GM19328 (cell line): Measurements from ENCODE around the gene MSL2.
"Not testable (repeated sequence)": the region's sequence is repeated elsewhere in the genome, so short reads cannot be mapped to it uniquely, and the experiment has no call there.

Experiments
- ATAC-seq: cut with Tn5 transposase; IDR thresholded peaks from one replicate; pipeline ENCODE4 v1.9.1; 2021; ENCODE audit warnings: mild to moderate bottlenecking, moderate library complexity; ENCODE audit not compliant: unreplicated experiment

The MSL2 gene, protein sequence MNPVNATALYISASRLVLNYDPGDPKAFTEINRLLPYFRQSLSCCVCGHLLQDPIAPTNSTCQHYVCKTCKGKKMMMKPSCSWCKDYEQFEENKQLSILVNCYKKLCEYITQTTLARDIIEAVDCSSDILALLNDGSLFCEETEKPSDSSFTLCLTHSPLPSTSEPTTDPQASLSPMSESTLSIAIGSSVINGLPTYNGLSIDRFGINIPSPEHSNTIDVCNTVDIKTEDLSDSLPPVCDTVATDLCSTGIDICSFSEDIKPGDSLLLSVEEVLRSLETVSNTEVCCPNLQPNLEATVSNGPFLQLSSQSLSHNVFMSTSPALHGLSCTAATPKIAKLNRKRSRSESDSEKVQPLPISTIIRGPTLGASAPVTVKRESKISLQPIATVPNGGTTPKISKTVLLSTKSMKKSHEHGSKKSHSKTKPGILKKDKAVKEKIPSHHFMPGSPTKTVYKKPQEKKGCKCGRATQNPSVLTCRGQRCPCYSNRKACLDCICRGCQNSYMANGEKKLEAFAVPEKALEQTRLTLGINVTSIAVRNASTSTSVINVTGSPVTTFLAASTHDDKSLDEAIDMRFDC

GRCh38 chr3:136196064-136196400, at the start of gene MSL2:
MSL2 (minus strand) TSS chr3:136196335; CDS start chr3:136195113, 1,222 bp downstream.
- no peak for ATAC-seq

DNA sequence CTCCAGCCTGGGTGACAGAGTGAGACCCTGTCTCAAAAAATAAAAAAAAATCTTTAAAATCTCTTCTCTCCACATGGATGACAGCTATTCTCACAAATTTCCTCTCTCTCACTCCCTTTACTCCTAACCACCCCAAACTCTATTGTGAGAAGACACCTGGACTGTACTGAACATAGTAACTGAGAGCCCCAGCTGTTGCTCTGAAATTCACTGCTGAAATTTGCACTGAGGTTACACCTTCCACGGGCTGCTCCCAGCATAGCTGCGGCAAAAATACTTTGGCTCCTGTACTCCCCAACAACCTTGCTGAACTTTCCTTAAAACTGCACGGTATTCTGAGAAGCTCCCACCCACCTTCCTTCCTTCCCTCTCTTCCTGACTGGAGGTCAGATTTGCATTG, 49.6 kb upstream of the MSL2 start:
- ATAC-seq: no peak

DNA sequence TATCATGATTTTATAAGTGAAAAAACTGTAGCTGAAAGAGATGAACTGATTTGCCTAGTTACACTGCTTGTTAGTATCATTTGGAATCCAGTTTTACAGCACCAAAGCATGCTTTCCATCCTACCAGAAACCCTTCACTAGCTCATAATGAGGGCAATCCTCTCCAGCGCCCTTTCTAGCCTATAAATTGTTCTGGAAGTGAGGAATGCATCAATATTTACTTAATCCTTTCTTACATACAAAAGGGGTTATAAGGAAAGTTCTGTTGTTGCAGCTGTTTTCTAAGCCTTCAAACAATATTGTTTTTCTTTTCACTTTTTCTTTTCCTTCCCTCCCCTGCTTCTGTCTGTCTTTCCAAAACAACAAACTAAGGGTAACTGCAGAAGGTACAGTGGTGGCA, 43.0 kb upstream of the MSL2 start:
- ATAC-seq: no peak

DNA sequence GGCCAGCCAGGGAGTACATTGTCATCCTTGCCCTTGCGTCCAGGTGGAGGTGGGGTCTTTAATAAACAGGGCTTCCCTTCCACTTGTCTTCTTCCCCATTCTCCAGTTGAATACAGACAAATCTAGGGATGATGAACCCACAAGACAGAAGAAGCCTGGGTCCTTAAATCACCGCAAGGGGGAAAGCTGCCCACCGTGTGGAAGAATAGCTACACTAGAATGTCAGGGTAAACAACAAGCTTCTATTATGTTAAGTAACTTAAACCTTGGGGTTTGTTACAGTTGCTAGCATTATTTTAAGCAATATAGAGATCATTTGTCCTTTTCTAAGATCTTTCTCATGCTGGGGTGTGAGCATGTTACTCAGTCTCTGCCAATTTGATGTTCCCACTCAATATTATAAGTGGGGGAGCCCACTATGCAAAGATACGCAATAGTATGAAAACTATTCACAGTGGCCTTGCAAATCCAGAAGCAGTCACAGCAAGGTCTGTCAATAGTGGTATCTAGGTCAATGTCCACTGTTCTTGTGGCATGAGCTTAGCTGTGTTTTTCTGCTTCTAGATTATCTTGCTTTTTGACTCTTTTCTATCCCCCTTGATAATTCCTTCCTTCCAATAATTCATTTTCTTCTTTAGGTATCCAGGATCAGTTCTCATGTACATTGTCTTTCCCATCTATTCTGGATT, 42.0 kb upstream of the MSL2 start:
- no peak for ATAC-seq

GRCh38 chr3:136237103-136237502, 41.0 kb upstream of the MSL2 start:
- no peak for ATAC-seq

DNA sequence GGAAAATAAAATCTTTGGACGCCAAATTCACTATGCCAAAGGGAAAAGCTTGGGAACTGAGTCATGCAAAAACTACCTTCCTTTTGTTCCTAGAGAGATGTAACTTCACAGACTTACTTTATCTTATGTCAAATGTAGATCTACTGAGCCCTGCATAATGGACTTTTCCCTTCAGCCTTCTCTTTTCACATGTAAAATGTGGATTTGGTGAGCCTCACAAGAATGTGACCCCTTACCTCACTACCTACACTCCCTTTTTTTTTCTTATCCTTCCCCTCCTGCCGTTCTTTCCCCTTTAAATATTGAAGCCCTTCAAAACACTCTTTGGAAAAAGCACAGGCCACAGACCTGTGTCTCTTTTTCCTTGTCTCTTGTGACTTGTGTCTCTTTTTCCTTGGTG, 40.0 kb upstream of the MSL2 start:
- ATAC-seq: no peak

DNA sequence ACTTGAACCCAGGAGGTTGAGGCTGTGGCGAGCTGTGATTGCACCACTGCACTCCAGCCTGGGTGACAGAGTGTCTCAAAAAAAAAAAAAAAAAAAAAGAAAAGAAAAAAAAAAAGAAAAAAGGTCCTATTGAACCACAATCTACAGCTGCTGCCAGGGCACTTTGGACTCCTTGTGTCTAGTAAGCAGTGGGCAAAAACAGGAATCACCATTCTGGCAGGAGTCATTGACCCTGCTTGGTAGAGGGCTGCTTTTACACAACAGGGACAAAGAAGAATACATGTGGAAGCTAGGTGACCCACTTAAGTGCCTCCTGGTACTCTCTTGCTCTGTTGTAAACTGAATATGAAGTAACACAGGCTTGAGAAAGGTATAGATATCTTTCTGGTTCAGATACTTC, 39.4 kb upstream of the MSL2 start:
- ATAC-seq: no peak

DNA sequence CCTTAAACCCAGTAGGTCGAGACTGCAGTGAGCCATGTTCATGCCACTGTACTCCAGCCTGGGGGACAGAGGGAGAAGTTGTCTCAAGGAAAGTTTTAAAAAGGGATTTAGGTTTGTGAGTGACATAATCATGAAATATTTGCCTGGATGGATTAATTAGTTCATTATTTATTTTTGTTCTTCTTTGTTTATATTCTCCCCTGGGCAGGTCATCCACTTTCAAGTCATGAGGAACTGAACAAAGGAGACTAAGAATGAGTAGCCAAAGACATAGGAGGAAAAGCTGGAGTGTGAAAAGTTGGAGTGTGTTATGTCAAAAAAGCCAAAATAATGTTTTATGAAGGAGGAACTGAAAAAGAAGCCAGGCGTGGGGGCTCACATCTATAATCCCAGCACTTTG, 36.3 kb upstream of the MSL2 start:
- no peak for ATAC-seq

DNA sequence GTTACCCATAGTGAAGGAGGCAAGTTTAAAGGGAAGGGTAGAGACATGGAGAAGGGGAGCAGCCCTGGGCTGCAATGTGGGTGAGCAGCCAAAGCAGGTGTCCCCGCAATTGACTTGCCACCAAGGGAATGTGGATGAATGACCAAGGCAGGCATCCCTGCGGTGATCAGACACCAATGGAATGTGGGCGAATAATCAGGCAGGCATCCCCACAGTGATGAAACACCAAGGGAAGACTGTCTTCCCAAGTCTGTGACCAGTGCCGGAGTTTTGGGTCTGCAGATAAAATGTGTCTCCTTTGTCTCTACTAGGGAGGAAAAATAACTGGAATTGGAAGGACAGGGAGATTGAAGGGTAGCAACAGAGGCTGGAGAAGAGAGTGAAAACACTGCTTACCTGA, 26.6 kb upstream of the MSL2 start:
- not testable (repeated sequence) for ATAC-seq

DNA sequence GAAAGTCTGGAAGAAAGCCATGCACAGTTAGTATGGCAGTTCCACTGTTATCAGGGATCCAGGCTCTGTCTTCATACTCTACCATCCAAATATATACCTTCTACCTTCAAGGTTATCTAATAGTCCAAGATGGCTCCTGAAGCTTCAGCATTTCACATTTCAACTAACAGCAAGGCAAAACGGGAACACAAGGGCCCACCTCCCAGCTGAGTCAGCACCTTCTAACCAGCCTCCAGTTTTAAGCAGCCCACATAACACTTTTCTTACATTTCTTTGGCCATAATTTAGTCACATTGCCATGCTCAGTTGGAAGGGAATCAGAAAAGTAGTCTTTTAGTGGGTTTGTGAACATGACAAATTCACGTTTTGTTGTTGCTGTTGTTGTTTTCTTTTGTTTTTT, 15.4 kb upstream of the MSL2 start:
- ATAC-seq: no peak

DNA sequence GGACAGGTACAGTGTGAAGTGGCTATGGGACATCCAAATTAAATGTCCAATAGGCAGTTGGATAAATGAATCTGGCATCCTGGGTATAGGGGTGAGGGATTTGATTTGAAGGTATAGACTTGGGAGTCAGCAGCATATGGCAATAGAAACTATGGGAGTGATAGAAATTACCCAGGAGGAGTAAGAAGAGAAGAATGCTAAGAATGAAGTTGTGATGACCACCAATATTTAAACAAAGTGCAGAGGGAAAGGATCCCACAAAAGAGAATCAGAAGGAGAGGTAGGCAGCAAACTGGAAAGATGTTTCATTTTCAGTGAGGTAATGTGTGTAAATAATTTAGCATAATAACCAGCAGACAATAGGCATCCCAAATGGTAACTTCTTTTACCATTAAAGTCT, 13.8 kb upstream of the MSL2 start:
- no peak for ATAC-seq

DNA sequence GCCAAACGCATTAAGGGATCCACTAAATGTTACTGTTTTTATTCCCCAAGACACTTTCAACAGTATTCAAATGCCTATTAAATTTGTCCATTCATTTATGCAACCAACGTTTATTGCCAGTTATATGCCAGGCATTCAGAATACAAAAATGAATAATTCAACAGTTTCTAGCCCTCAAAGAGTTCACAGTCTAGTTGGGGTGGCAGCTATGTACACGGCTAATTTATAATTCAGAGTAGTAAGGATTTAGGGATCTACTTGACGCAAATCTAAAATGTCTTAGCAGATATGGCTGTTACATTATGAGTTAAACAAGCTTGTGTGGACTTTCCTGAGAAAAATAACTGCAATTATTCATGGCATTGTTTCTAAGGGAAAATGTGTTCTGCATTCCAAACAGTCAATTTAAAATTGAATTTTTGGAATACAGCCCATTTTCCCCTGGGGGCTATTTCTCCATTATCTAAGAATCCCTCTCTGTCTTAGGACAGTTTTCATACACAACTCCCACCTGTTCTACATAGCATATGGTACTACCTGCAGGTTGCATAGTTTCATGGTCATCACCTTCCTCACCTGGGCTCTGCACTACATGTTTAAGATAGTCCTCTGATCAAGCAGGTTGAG, 11.5 kb upstream of the MSL2 start:
- no peak for ATAC-seq

- ATAC-seq: not testable (repeated sequence)
Measured at GRCh38 chr3:136199219-136199618, 3.1 kb upstream of the MSL2 start.

DNA sequence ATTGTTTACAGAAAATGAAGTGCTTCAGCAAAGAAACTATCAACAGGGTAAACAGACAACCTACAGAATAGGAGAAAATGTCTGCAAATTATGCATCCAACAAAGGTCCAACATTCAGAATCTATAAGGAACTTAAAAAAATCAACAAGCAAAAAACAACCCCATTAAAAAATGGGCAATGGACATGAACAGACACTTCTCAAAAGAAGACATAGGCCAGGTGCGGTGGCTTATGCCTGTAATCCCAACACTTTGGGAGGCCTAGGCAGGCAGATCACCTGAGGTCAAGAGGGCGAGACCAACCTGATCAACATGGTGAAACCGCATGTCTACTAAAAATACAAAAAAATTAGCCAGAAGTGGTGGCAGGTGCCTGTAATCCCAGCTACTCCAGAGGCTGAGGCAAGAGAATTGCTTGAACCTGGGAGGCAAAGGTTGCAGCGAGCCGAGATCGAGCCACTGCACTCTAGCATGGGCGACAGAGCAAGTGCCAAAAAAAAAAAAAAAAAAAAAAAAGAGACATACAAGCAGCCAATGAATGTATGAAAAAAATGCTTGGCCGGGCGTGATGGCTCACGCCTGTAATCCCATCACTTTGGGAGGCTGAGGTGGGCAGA, 2.4 kb upstream of the MSL2 start:
- ATAC-seq: not testable (repeated sequence)

GRCh38 chr3:136197159-136197793, 1.1 kb upstream of the MSL2 start:
- no peak for ATAC-seq

GRCh38 chr3:136196401-136197158, 445 bp upstream of the MSL2 start:
- peak; percentile 61 for ATAC-seq

GRCh38 chr3:136195258-136196063, 674 bp downstream of the MSL2 start:
- peak; percentile 36 for ATAC-seq

DNA sequence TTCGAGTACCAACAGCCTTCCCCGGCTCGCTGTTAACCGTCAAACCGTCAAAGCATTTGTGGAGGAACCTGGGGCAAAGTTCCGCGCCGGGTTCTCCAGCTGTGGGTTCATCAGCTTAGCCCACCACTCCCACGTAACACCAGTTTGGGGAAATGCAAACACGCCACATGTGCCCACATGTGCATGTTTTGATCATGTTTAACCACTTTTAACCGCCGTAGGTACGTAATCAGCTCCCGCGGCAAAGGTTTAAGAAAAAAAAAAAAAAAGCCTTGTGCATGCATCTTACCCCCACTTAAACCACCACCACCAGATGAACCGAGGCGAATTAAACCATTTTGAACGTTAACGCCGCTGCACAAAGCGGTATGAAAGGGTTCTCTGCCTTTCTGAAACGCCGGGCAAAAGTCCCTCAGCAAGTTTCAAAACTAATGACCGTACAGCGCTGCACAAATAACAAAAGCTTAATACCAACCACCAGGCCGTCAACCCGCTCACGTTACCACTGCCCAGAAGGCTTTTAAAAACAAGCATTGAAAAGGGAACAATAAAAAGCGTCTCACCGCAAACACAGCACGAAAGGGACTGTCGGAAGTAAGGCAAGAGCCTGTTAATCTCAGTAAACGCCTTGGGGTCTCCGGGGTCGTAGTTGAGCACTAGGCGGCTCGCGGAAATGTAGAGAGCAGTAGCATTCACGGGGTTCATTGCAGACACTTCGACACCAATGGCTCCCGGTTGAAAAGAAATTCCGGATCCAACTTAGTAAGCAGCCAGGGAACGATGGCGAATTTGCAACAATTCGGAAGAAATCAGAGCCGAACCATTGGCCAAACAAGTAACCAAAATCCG, 1.5 kb downstream of the MSL2 start:
- ATAC-seq: no peak
